CD1c-positive myeloid dendritic cell (primary cell): ENCODE measurements around the gene AHI1.

Source experiments
- DNase-seq: peaks from one replicate; pipeline ENCODE4 v3.0.0-alpha.2; 2016; ENCODE audit errors: extremely low spot score

The AHI1 gene

DNA sequence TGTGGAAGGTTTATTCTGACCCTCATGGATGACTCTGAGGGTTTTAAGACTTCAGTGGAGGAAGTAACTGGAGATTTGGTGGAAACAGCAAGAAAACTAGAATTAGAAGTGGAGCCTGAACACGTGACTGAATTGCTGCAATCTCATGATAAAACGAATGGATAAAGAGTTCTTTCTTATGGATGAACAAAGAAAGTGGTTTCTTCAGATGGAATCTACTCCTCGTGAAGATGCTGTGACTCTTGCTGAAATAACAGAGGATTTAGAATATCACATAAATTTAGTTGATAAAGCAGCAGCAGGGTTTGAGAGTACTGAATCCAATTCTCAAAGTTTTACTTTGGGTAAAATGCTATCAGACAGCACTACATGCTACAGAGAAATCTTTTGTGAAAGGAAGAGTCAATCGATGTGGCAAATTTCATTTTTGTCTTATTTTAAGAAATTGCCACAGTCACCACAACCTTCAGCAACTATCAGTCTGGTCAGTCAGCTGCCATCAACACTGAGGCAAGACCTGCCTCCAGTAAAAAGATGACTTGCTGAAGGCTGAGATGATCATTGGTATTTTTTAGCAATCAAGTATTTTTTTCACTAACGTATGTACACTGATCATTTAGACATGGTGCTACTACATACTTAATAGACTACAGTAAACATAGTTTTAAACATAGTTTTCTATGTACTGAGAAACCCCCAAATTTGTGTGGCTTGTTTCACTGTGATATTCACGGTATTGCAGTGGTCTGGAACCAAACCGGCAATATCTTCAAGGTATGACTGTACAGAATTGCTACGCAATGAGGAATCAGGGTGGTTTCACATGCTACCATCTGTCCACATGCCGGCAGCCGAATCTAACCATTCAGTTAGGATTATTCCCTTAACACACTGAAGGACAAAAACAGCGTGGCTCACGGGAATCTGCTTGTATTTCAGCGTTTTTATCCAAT is 167.4 kb downstream of the AHI1 start:
- no peak for DNase-seq

DNA sequence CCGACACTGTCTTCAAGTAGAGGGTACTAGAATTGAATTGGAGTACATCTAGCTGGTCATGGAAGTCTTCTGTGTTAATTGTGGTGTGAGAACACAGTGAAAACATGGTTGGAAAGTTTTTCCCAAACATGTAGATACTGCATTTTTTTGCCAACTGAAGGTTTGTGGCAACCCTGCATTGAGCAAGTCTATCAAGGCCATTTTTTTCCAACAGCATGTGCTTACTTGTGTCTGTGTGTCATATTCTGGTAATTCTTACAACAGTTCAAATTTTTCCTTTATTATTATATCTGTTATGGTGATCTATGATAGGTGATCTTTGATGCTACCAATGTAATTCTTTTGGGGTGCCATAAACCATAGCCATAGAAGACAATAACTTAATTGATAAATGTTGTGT is 169.4 kb downstream of the AHI1 start:
- DNase-seq: no peak

DNA sequence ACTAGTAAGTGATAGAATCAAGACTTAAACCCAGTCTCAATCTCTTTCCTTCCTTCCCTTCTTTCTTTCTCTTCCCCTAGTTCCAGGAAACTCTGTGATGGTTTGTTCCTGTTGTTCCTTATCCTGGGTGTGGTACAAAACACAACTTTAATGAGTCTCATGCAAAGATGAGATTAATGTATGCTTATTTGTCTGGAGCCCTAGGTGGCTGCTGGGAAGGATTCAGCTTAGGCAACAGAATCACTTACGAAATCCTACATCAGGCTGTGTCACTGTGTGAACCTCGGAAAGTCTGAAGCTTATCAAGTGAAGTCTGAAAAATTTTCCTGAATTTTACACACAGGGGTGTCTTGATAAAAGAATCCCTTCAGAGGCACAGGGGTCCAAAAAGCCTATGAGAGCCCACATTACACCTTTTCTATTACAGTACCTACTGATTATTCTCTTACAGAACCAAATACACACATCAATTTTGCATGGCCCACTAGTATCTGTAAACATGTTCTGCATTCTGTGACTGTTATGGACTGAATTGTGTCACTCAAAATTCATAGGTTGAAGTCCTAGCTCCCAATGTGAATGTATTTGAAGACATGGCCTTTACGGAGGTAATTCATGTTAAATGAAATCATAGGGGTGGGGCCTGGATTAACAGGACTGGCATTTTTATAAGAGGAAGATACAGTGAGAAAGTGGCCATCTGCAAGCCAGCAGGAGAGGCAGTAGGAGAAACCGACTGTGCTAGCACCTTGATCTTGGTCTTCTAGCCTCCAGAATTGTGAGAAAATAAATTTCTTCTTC is 171.7 kb downstream of the AHI1 start:
- no peak for DNase-seq

DNA sequence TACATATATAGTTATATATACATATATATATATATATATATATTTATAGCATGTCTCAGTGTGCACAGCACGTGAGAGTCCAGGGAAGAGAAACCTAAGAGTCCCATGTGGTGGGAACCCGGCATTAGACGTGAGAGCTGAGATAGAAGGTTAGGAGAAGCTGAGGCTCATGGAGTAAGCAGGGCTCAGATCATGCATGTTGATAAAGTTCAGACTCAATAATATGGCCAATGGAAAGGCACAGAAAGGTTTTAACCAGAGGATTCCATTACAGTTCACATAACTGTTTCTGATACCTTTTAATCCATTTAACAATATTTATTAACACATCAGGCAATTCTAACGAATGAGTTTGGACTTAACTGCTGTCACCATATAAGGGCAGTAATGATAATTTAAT is 173.0 kb downstream of the AHI1 start:
- DNase-seq: no peak

DNA sequence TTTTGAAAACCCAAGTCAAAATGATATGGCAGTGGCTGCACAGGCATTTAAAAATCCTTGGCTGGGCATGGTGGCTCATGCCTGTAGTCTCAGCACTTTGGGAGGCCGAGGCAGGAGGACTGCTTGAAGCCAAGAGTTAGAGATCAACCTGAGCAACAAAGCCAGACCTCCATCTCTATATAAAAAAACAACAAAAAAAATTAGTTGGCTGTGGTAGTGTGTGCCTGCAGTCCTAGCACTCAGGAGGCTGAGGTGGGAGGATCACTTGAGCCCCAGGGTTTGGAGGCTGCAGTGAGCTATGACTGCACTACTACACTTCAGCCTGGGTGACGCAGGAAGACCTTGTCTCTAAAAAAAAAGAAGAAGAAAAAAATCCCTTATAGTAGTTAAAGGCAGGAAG is 173.6 kb downstream of the AHI1 start:
- no peak for DNase-seq

DNA sequence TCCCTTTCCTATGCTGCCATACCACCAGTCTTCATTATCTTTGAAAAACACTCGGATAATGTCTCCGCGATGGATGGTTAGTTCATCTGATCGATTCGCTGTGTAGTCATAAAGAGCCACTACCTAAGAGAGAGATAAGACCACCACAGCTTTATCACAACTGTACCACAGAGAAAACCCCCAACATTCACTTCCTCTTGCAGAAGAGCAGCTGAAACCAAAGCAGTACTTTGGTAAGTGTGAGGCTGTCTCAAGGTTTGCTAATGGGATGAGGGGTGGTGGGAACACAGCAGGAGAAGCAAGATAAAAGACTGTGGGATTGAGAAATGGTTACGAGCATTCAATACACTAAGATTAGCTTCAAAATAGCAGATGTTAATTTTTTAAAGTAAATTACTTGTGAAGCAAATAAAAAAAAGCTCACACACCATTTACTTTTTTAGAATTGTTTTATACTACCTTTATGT is 174.3 kb downstream of the AHI1 start:
- peak; percentile 16 for DNase-seq

DNA sequence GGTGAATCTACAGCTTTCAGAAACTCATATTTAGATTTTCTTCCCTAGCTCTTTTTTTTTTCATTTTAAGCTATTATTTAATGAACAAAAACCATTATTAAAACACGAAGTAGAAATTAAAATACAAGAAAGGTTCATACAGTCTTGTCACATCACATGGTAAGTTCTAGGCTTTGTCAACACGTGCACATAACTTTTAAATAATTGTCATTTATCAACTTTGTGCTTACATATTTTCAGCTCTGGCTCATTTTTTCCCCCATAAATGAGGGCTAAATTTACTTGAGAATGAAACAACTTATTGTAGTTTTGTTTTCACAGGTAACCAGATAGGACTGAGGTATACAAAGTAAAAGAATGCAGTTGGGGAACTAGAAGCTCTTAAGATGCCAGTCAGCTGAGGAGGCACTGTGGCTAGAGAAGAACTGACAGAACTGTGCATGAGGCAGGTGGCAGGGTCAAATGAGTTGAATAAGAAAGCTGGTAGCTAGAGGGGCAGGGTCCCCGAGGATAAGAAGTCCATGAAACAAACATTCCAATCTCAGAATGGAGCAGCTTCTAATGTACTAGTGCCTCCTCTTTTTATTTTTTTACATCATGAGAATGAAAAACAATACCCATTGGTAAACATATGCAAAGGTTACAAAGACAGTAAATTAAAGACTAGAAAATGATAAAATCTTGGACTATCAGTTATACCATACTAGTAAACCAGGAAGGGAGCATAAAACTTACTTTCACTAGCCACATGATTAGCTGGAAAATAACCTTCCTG is 174.9 kb downstream of the AHI1 start:
- DNase-seq: no peak

DNA sequence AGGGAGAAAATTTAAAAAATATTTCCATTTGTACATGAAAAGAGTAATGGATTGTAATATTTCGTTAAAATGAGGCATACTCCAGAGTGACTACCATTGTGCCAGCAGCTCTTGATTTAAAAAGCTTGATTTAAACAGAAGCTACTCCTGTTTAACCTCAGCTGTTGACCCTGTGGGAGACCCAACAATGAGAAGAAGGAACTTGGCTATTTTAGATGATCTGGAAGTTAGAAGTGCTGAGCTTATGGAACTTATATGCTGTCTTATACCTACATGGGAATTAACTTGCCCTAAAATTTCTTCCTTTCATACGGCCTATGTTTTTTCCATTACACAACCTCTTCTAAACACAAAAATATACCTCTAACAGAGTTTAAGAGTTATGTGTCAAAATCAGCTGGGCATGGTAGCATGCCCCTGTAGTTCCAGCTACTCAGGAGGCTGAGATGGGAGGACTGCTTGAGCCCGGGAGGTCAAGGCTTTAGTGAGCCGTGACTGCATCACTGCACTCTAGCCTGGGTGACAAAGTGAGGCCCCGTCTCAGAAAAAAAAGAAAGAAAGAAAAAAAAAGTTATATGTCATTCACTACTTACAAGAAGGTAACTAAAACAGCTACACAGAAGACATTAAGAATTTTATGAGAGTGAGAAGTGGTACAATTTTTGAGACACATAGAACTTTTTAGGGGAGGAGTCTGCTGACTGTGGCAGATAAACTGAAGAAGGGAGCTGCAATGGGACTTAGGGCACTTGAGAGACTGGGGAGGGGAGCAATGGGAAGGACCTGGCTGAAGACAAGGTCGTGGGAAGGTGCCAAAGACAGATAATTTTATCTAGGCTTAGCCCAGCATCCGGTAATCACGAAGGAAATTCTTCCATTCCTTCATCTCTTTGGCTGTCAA is 176.6 kb downstream of the AHI1 start:
- no peak for DNase-seq

DNA sequence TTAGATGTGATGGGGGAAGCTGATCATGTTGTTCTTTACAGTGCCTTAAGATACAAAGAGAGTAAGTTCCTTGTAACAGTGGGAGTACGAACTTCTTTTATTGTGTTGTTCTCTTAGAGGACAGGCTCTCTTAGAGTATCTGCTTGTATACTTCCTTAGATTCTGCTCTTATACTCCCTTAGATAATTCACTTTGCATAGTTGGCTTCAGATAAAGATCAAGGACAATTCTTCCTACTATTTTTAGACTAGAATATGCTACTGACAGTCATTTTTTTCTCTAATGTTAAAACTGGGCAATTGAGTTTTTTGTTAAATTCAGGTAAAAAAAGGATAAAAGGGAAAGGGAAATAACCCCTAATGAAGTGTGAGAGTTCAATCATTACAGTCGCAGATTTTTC is 177.7 kb downstream of the AHI1 start:
- no peak for DNase-seq

DNA sequence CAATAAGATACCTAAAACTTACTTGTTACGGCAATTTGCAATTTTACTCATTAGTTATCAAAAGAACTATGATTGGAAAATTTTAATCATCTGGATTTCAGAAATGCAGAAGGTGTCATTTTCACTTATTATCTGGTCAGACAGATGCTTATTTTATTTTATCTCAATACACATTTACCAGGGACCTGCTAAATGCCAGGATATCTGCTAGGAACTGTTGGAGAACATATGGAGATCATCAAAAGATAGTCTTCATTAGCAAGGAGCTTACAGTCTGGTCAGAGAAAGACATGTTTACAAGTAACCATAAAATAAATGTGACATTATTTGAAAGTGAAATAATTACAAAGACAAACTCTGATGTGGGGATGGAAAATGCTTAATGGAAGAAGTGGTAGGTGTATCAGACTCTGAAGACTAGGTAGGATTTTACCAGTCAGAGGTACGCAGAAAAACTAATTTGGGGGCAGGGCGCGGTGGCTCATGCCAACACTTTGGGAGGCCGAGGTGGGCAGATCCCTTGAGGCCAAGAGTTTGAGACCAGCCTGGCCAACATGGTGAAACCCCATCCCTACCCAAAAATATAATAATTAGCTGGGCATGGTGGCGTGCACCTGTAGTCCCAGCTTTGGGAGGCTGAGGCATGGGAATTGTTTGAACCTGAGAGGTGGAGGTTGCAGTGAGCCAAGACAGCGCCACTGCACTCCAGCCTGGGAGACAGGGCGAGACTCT is 178.6 kb downstream of the AHI1 start:
- no peak for DNase-seq

DNA sequence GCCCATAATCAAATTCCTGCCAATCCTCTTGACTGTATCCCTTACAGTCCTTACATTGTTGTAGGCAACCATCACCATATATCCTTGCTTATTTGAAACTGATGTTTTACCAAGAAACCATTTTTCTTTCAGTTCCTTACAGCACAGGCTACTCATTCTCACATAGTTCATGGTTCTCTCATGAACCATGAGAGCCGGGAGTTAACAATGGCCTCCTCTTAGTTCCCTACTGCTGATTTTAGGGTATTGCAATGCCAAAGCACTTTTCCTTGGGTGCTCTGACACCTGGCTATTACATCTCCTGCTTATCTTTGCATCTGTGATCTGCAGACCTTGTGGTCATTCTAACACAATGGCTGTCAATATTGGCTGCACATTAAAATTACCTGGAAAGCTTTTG is 183.0 kb downstream of the AHI1 start:
- peak; percentile 36 for DNase-seq

DNA sequence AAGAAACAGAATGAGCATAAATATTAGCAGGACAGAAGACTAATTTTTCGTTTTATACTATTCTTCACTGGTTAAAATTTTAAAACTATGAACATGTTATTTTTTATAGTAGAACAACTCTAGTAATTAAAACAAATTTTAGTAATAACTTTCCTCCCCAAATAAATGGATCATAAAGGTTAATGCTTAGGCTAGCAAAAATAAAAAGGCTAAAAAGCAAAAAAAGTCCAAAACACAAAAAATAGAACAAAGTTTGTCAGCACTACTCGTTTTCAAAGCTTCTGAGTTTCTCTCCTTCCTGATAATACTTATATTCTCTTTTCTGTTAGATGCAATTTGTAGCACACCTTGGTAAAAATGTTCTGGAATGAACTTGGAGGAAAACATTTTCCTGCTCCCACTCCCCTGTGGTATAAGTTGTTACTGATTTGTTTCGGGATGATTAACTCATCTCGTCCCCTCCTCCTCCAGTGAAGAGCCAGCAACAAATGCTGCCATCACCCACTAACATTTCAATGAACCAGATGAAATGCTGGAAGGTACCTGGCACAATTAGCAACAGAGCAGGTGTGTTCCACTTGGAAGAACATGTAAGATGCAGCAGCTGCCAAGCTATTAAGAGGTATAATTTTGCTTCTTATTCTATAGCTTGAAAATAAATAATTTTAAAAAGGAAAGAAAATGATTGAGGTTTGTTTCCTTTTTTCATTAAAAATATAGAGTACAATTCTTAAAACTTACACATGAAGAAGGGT is 185.9 kb downstream of the AHI1 start:
- DNase-seq: no peak

DNA sequence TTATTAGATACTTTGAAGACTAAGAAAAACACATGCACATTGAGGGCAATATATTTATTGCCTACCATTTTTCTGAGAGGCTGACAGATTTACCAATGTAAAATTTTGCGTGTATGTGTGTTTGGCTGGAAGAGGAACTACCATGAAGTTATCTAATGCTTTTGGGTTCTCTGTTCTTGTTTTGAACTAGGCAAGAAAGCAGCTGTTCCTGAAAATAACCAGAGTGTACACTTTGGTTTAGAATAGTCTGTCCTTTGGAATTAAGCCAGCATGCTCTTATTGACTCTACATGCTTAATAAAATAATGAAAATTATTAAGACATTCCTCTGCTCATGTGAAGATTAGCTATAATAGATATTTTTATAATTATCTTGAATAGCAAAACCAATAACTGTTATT is 187.2 kb downstream of the AHI1 start:
- peak; percentile 69 for DNase-seq

DNA sequence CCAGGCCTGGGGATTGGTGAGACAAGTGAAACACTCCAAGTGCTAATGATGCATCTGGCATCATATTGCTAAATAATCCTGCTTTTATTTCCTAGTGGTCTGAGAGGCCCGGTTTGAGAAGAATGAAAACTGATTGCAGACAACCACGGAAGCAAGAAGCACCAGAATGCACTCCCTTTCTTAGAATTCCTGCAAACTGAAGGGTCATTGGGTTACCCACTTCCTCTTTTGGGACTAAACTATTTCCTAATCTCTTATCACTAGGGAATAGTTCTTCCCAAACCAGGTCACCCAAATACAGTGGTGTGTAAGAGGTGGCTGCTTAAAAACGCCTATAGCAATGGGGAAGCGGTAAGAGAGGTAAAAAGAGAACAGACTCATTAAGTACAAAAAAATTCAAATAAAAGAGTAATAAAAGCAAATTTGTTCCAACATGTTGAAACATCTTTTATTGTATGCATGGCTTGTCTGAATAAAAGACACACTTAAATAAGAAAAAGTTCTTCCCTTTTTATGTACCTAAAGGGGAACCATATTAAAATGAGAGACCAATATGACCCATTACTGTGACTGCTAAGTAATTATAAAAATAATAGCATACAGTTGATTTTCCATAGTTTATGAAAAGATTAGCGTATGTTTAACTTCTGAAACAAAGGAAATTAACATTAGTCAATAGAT is 190.7 kb downstream of the AHI1 start:
- DNase-seq: peak; percentile 74

DNA sequence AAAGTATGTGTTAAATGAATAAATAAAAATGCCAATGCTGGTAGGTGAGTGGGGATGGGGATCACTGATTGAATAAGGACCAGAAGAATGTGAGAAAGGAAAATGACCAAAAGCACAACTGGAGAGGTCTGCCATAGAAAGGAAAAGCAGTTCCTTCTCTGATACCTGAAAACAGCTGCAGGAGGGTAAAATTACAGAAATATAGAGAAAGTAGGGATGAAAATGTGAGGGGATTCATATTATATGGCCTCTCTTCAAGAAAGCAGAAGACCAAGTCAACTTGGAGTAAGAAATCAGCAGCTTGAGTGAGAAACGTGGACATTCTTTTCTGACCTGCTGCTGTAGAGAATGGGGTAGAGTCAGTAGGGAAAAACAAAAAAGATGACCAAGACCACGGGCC is 191.4 kb downstream of the AHI1 start:
- DNase-seq: no peak

DNA sequence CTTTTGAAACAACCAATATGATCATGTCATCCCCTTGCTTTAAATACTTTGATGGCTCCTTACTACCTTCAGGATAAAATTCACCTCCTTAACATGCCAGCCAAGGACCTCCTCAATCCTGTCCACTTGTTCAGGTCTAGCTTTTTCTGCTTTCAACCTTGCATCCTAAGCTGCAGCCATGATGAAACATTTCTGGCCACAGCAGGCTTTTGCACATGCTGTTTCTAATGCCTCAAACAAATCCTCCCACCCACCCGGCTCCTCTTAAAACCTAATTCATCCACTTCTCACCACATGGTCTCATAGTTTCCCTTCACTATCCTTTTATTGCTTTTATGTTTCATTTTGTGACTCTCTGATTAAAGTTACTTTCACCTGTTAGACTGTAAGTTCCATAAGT is 191.9 kb downstream of the AHI1 start:
- no peak for DNase-seq

DNA sequence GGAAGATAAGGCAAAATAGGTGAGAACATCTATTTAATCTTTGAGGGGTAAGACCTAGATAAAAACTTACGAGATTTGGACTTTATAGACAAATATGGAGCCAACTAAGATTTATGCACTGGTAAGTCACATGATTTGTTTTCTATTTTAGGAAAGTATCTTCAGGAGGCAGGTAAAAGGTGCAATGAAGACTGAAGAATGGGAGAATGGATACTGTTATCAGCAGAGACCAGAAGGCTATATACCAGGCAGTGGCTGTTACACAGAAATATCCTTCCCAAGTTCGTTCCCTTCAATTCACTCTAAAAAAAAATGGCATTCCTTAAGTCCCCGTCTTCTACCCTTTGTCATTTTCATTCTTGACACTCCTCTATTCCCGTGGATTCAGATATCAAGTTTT is 192.7 kb downstream of the AHI1 start:
- no peak for DNase-seq

DNA sequence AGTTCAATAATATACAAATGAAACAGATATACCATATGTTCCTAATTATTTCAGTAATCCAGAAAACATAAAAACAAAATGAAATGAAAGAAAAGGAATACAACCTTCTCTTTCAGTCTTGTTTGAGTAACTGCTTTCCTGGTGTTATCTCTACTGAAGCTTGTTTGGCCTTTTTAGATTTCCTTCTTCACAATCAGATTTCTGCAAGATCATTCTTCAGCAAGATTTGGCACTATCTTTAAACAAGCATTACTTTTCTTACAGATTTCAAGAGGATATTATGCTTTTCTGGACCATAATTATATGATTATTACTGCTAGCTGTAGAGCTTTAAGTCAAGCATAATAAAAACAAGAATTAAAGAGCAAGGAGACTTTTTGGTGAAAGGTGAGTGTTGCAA is 196.2 kb downstream of the AHI1 start:
- DNase-seq: no peak

DNA sequence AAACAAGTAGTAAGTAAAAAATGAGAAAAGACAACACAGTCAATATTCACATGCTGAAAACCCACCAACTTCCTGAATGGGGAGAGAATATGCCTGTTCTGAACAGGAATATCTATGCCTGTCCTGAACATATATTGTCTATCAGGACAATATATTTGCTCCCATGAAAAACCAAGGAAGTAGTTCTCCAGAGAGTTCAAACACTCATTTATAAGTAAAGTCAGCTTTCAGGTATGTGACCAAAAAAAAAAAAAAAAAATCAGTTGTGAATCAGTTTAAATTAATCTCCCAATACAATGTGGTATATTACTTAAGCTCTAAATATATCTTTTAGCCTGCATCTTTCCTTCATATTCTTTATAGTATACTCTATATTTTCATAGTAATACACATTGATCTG is 197.0 kb downstream of the AHI1 start:
- no peak for DNase-seq
